Smooth muscle cell (in vitro differentiated cells): ENCODE results near the gene EIF2B4. TPM values are rescaled to one million over a fixed set of nuclear protein-coding genes. Genes with fewer than 3 reads are reported as not detected.

Experiments used
- DNase-seq: peaks from one replicate; lab custom pipeline; 2025; ENCODE audit not compliant: unreplicated experiment; lab: John Stamatoyannopoulos, UW
- H2AFZ ChIP-seq: fragments of 200-600 bp; sonication (generic); 2 replicates; pipeline ENCODE4 v1.6.0; 2016; ENCODE audit warnings: antibody characterized with exemption, low read depth, mild to moderate bottlenecking
- H3F3A ChIP-seq: fragments of 200-600 bp; sonication (generic); 2 replicates; pipeline ENCODE4 v1.6.0; 2017; ENCODE audit warnings: antibody characterized with exemption, low read depth
- H3K27ac ChIP-seq: fragments of 200-600 bp; sonication (generic); 2 replicates; pipeline ENCODE4 v1.5.1; 2016; ENCODE audit warnings: low read depth, mild to moderate bottlenecking
- H3K27me3 ChIP-seq: fragments of 200-600 bp; sonication (generic); 2 replicates; pipeline ENCODE4 v1.6.1; 2016; ENCODE audit warnings: low read depth, mild to moderate bottlenecking
- H3K36me3 ChIP-seq: fragments of 200-600 bp; sonication (generic); 2 replicates; pipeline ENCODE4 v1.5.1; 2016; ENCODE audit warnings: low read depth
- H3K4me1 ChIP-seq: fragments of 200-600 bp; sonication (generic); 2 replicates; pipeline ENCODE4 v1.5.1; 2016; ENCODE audit warnings: low read depth
- H3K4me2 ChIP-seq: fragments of 200-600 bp; sonication (generic); 2 replicates; pipeline ENCODE4 v1.6.0; 2016; ENCODE audit warnings: mild to moderate bottlenecking
- H3K4me3 ChIP-seq: fragments of 200-600 bp; sonication (generic); 2 replicates; pipeline ENCODE4 v1.5.1; 2016; ENCODE audit warnings: mild to moderate bottlenecking
- H3K79me2 ChIP-seq: fragments of 200-600 bp; sonication (generic); 2 replicates; pipeline ENCODE4 v1.6.0; 2016; ENCODE audit warnings: low read depth, mild to moderate bottlenecking
- H3K9ac ChIP-seq: fragments of 200-600 bp; sonication (generic); 2 replicates; pipeline ENCODE4 v1.6.0; 2016; ENCODE audit warnings: low read depth
- H3K9me3 ChIP-seq: fragments of 200-600 bp; sonication (generic); replicated peaks from 2 replicates; pipeline ENCODE4 v1.5.1; 2016; ENCODE audit warnings: low read depth
- H4K20me1 ChIP-seq: fragments of 200-600 bp; sonication (generic); 2 replicates; pipeline ENCODE4 v1.6.0; 2016; ENCODE audit warnings: low read depth
- WGBS: methylation state at CpG from one replicate; pipeline ENCODE4 v1.1.7; 2016; ENCODE audit warnings: low lambda C conversion rate; 5-methylcytosine and 5-hydroxymethylcytosine counted together
- polyA plus RNA-seq: library from polyadenylated mRNA; unstranded; fragments of >200 nt; fragmentation: Nextera tagmentation; extraction: Ambion mirVana; gene quantifications from 2 replicates; pipeline ENCODE4 v1.2.1, GENCODE V29; 2016
- total RNA-seq: library from RNA; depleted of rRNA; stranded (reverse); fragments of >200 nt; gene quantifications from 2 replicates; pipeline ENCODE4 v1.2.3, GENCODE V29; 2014
- TF ChIP-seq, protein P1 (sequence below): fragments of 200-600 bp; sonication (generic); IDR thresholded peaks from 2 replicates; pipeline ENCODE4 v1.5.1; 2017; ENCODE audit warnings: borderline replicate concordance, mild to moderate bottlenecking, antibody characterized with exemption; ENCODE audit not compliant: insufficient read depth, poor library complexity, severe bottlenecking

EIF2B4 gene
- total and polyA plus RNA-seq, 2 experiments from 2014 or later, result 36.4 to 70.2 TPM

DNA sequence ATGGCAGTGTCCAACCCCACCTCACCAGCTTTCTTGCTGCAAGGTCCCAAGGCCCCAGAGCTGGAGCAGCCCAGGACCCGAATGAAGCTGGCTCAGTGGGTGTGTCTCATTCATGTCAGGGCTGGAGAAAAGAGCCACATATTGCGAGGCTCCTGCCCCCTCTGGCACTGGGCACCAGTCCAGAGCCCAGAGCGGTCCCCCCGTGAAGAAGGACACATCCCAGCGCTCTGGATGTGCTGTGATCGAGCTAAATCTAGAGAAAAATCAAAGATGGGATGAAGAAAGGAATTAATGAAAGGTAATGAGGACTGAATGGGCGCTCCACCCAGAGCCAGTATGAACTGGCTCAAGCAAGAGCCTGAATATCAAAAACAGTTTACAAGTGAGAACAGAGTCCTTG is 34.0 kb downstream of the EIF2B4 start:
- no peaks in the 10 kb centered on the region for H3K27me3 ChIP-seq
- H3K9me3 ChIP-seq, result no peaks in the 10 kb centered on the region
- peaks cover 15% of the 10 kb centered on the region for H3K36me3 ChIP-seq
- no peak for DNase-seq
- no peak overlapping the region for H2AFZ ChIP-seq
- no peak overlapping the region for H3K4me2 ChIP-seq
- H3K4me3 ChIP-seq, result no peak overlapping the region
- no peaks in the 10 kb centered on the region for H4K20me1 ChIP-seq
- no peaks in the 10 kb centered on the region for H3K4me1 ChIP-seq
- 98% methylated on average over 7 of the region's 7 CpGs for WGBS
- TF ChIP-seq, protein P1, sequence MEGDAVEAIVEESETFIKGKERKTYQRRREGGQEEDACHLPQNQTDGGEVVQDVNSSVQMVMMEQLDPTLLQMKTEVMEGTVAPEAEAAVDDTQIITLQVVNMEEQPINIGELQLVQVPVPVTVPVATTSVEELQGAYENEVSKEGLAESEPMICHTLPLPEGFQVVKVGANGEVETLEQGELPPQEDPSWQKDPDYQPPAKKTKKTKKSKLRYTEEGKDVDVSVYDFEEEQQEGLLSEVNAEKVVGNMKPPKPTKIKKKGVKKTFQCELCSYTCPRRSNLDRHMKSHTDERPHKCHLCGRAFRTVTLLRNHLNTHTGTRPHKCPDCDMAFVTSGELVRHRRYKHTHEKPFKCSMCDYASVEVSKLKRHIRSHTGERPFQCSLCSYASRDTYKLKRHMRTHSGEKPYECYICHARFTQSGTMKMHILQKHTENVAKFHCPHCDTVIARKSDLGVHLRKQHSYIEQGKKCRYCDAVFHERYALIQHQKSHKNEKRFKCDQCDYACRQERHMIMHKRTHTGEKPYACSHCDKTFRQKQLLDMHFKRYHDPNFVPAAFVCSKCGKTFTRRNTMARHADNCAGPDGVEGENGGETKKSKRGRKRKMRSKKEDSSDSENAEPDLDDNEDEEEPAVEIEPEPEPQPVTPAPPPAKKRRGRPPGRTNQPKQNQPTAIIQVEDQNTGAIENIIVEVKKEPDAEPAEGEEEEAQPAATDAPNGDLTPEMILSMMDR, result no peak
- H3K9ac ChIP-seq, result no peak overlapping the region
- no peak overlapping the region for H3K27ac ChIP-seq
- no peaks in the 10 kb centered on the region for H3F3A ChIP-seq
- no peaks in the 10 kb centered on the region for H3K79me2 ChIP-seq

DNA sequence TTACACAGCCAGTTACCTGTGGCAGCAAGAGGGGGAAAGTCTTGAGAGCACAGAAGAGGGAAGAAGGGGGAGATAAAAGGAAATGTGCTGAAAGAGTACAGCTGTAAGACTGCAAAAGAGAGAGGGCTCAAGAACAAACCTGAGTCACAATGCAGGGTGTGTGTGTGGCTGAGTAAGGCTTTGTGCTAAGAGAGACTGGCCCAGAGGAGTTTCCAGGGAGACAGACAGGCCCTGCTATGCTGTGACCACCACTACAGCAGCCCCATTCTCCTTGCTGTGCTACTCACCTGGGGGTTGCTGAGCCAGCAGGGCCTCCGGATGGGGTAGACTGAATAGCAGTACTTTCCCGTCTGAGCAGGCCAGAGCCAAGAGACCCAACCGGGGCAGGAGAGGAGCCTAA is 34.8 kb downstream of the EIF2B4 start:
- WGBS, result 94% methylated on average over 3 of the region's 3 CpGs
- Histone ChIP-seq H3K27ac (no peak overlapping the region), H2AFZ (no peak overlapping the region), H4K20me1 (no peaks in the 10 kb centered on the region), H3K27me3 (no peaks in the 10 kb centered on the region), H3K4me2 (no peak overlapping the region), H3K9ac (no peak overlapping the region), H3K9me3 (no peaks in the 10 kb centered on the region), H3K4me1 (no peaks in the 10 kb centered on the region), H3K79me2 (no peaks in the 10 kb centered on the region), H3K36me3 (peaks cover 8% of the 10 kb centered on the region), H3K4me3 (no peak overlapping the region), H3F3A (no peaks in the 10 kb centered on the region)
- no peak for DNase-seq
- TF ChIP-seq, protein P1, result no peak

DNA sequence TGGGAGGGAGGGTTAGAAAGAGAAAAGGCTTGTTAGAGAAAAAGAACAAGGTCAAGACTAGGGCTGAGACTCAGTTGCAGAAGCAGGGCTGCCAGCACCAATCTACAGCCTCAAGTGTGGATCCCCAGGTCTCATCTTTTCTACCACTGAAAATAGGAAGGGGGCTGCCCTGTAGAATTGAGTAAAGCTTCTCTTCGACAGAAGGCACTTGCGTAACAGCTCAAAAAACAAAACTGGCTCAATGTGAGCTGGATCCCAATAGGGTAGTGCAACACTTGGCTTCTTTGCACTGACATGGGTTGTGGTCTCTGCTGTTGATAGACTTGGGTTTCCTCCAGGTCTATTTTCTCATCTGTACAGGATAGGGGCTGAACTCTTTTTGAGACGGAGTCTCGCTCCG is 45.4 kb downstream of the EIF2B4 start:
- 98% methylated on average over 5 of the region's 5 CpGs for WGBS
- Histone ChIP-seq H3K9ac (no peak overlapping the region), H3K4me2 (no peak overlapping the region), H3K27ac (no peak overlapping the region), H3F3A (peaks cover 12% of the 10 kb centered on the region), H4K20me1 (no peaks in the 10 kb centered on the region), H3K27me3 (no peaks in the 10 kb centered on the region), H2AFZ (no peak overlapping the region), H3K36me3 (no peaks in the 10 kb centered on the region), H3K4me1 (peaks cover 24% of the 10 kb centered on the region), H3K4me3 (no peak overlapping the region), H3K79me2 (peaks cover 7% of the 10 kb centered on the region), H3K9me3 (no peaks in the 10 kb centered on the region)
- DNase-seq, result no peak
- TF ChIP-seq, protein P1, result no peak

- peaks cover 24% of the 10 kb centered on the region for H3K4me1 ChIP-seq
- H3K9me3 ChIP-seq, result no peaks in the 10 kb centered on the region
- H3K36me3 ChIP-seq, result no peaks in the 10 kb centered on the region
- H3K4me2 ChIP-seq, result peak overlapping the region; percentile 99
- H3F3A ChIP-seq, result peaks cover 8% of the 10 kb centered on the region
- H2AFZ ChIP-seq, result peak overlapping the region; percentile 82
- H3K27ac ChIP-seq, result peak overlapping the region; percentile 92
- DNase-seq, result no peak
- peak overlapping the region; percentile 98 for H3K9ac ChIP-seq
- H3K79me2 ChIP-seq, result peaks cover 7% of the 10 kb centered on the region
- no peaks in the 10 kb centered on the region for H3K27me3 ChIP-seq
- no peaks in the 10 kb centered on the region for H4K20me1 ChIP-seq
- peak overlapping the region; percentile 70 for H3K4me3 ChIP-seq
- 40% methylated on average over 5 of the region's 5 CpGs for WGBS
- TF ChIP-seq, protein P1, result no peak
These were observed 46.4 kb downstream of the EIF2B4 start for GRCh38 chr2:27323596-27324285.
